ENCODE measurements around the gene CARMIL1.

Gene CARMIL1

DNA sequence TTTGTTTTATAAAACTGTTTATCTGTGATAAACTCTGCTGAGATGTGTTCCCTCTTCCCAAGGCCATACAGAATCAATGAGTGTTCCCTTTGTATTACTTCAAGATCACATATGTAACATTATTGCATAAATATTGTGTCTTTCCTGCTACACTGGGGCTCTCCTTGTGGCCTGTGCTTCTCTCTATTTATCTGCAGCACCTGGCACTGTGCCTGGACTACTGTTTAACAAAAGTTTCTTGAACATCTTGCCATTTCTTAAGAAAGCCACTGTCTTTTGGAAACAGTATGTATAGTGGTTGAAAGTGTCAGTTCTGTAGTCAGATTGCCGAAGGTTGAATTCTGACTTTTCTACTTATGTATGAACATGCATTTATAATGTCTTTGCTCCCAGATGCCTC, 203.8 kb downstream of the CARMIL1 start:
- H3K27ac ChIP-seq: no peak overlapping the region

DNA sequence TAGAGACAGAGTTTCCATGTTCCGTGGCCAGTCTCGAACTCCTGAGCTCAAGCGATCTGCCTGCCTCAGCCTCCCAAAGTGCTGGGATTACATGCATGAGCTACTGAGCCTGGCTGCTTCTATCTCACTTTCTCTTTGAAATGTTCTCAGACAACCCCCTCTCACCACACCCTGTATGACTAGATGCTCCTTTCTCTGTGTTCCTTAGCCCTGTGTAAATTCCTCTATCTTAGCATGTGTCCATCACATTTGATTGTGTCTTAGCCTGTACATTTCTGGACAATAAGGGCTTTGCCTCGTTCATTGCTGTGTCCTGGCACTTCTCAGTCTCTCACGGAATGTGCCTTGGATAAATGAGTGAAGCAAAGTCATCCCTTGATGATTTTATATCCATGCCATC, 204.8 kb downstream of the CARMIL1 start:
- Histone ChIP-seq H3K27ac (no peak overlapping the region), H3K4me3 (no peak overlapping the region)

More for the DNA sequence above, 203.8 kb downstream of the CARMIL1 start:
- no peak overlapping the region for H3K4me3 ChIP-seq

DNA sequence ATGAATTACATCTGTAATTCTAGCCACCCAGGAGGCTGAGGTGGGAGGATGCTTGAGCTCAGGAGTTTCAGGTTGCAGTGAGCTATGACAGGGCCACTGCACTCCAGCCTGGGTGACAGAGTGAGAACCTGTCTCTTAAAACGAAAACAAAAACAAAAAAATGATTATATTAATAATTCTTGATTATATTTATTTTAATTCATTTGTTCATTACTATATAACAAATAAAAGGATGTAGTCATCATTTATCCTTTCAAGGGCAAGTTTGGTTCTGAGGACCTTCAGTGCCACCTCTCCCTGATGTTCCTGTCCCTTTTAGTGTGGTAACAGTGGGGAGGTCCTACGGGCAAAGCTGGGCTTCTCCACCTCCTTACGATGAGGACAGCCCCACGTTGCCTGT, 205.7 kb downstream of the CARMIL1 start:
- Histone ChIP-seq H3K27ac (no peak overlapping the region), H3K4me3 (no peak overlapping the region)

DNA sequence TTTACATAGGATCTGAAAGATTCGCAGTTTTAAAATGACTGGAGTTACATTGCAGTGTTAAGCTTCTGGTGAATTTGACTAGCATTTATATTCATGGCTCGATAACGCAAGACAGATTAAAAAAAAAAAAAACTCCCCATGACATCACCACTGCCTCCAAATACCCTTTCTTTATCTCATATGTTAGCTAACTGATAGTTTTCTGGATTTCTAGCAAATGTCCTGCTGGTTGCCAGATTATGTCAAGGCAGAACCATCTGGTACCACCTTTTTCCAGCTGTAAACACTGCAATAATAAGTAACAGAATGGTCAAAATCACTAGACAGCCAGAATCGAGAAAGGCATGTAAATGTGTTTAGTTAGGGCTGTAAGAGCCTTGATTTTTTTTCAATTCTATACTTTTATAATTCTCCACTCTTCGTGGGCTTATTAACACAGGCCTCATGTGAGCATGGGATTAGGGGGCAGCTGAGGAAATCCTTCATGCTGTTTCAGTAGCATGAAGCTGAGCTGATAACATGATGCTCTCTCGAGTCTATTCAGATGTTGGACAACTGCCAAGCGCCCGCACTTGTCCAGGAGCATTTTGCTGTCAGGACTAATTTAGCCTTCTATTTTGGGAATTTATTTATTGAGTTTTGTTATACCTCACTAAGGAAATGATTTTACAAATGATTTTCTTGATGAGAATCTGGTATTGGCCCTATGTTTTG, 206.8 kb downstream of the CARMIL1 start:
- H3K27ac ChIP-seq: no peak overlapping the region
- H3K4me3 ChIP-seq: no peak overlapping the region

DNA sequence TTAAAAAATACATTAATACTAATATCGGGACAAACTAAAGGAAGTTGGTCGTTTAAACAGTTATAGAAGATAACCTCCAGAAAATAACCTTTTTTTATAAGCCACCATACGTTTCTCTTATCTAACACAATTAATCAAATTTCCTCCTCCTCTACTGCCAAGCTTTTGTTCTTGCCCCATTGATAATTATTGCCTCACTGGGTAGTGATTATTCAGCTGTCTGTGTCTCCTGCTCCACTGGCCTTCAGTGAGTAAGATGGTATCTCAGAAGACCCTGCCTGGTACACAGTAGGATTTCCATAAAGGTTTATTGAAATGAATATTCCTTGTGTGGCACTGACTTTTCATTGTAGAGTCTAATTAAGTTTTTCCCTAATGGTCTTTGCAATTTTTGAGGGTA, 207.4 kb downstream of the CARMIL1 start:
- Histone ChIP-seq H3K4me3 (no peak overlapping the region), H3K27ac (no peak overlapping the region)

DNA sequence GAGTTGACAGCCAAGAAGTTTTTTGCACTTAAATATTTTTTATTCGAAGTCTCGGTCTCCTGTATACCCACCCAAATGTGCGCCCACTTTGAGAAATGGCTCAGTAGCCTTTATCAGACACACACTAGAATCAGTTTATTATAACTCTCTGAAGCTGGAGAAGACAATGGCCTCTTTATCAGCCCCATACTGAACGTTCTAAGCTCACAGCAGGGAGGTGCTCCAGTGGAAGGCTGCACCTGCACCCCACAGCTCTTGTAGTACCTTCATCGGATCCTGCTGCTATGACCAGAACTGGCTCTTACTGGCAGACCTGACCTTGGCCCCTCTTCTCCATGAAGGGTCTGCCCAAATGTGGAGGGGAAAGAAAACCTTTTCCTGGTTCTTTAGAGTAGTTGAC, 207.8 kb downstream of the CARMIL1 start:
- no peak overlapping the region for H3K4me3 ChIP-seq

DNA sequence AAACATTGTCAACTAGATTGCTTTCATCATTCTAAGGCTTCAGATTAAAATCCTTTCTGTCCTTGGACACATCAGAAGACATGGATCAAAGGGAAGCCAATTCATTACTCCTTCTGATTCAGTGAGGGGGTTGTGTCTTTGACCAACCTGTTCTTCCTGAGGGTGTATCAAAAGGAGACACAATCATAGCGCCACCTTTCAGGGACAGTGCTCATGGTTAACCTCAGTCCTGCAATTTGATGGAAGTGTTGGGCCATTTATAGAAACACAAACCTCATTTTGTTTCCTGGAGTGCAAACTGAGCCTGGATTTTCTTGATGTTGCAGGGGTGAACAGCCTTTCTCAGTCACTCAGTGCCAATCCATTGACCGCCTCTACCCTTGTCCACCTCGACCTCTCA, 209.0 kb downstream of the CARMIL1 start:
- no peak overlapping the region for H3K4me3 ChIP-seq
- H3K27ac ChIP-seq: no peak overlapping the region

More for the DNA sequence above, 207.8 kb downstream of the CARMIL1 start:
- H3K27ac ChIP-seq: no peak overlapping the region

DNA sequence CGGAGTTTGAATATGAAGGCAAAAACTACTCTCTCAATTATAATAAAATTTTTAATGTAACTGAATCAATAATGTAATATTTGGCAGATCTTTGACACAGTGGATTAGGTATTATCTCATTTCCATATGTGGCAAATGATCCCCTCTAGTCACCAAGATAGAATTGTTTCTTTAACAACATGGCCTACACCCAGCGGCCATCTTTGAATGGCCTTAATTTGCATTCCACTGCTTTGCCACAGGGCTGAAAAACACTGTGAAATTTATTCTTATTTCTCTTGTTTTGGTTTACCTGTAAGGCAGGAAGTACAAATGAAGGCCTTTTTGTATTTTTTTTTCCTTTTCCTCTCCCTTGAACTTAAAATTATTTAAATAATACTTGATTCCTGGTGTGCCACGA, 210.2 kb downstream of the CARMIL1 start:
- H3K27ac ChIP-seq: peak overlapping the region in 5 of 21 experiments; percentile 10 to 64 (median 39)

GRCh38 chr6:25490018-25490801, 211.0 kb downstream of the CARMIL1 start:
- Histone ChIP-seq H3K4me3 (no peak overlapping the region), H3K27ac (peak overlapping the region in 6 of 21 experiments; percentile 10 to 64 (median 34))

More for the DNA sequence above, 210.2 kb downstream of the CARMIL1 start:
- no peak overlapping the region for H3K4me3 ChIP-seq

- Histone ChIP-seq H3K4me3 (no peak overlapping the region), H3K27ac (no peak overlapping the region)
These were observed 213.8 kb downstream of the CARMIL1 start for GRCh38 chr6:25492951-25493350.

- Histone ChIP-seq H3K4me3 (no peak overlapping the region), H3K27ac (no peak overlapping the region)
These were observed 215.3 kb downstream of the CARMIL1 start for GRCh38 chr6:25494469-25494868.

DNA sequence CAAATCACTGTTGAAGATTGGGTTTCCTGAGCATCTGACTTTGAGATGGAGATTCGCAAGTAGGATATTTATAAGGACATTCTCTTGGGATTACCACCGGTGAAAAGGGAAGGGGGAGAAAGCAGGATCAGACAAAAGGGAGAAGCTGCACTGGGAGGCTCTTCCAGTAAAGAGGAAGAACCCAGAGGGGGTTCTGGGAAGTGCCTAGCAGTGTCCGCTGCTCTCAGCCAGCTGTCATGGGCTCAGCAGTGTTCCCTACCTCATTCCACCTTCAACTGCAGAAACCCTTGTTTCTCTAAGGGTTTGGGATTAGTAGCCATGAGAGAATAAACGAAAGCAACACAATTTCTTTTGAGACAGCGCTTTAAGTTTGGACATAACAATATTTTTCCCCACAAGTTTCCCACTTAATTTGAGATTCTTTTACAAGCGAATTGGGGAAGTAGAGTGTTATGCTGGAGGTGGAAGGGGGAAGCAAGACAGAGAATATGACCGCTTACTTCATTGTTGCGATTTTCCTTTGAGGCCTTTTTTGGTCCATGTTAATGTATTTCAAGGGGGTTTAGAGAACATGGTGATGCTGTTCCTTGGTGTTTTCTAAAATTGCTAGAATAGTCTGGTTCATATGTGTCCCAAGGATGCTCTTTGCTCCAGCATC, 218.3 kb downstream of the CARMIL1 start:
- peak overlapping the region in 1 of 21 experiments; percentile 10 for H3K27ac ChIP-seq

DNA sequence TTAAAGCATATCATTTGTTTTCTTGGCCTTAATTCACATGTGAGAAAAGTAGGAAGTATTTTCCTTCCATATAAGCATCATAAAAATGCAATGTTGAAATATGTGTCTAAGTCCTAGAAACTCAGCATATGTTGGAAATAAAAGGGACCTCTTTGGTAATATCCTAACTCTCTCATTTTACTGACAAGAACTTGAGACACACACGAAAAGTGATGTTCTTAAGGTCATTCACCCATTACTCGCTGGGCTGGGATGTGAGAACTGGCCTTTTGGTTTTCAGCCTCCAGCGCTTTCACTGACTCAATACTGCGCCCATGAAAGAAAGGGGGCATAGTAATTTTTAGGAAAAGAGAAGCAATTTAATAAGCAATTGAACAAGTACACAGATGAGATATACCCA, 219.3 kb downstream of the CARMIL1 start:
- H3K4me3 ChIP-seq: no peak overlapping the region
- H3K27ac ChIP-seq: no peak overlapping the region

More for the DNA sequence above, 218.3 kb downstream of the CARMIL1 start:
- H3K4me3 ChIP-seq: no peak overlapping the region

- H3K27ac ChIP-seq: no peak overlapping the region
- no peak overlapping the region for H3K4me3 ChIP-seq
These were observed 220.6 kb downstream of the CARMIL1 start for GRCh38 chr6:25499615-25500235.

DNA sequence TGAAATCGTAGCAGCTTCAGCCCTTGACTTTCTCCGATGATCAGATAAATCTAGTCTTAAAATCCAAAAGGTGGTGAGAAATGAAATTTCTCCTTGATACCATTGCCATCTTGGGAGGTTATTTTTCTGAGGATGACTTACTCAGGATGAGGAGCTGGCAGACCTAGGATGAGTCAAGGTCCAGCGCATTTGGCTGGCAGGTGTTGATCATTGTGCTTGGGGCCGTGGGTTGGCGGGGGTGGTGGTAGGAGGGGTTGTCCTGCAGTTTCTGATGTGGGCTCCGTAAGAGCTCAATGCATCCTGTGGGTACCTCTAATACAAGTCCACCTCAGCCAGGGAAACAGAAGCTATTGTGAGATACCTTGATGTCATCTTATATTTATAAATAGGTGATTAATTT, 224.5 kb downstream of the CARMIL1 start:
- Histone ChIP-seq H3K4me3 (no peak overlapping the region), H3K27ac (no peak overlapping the region)

GRCh38 chr6:25504661-25505060, 225.5 kb downstream of the CARMIL1 start:
- H3K27ac ChIP-seq: no peak overlapping the region
- H3K4me3 ChIP-seq: no peak overlapping the region

DNA sequence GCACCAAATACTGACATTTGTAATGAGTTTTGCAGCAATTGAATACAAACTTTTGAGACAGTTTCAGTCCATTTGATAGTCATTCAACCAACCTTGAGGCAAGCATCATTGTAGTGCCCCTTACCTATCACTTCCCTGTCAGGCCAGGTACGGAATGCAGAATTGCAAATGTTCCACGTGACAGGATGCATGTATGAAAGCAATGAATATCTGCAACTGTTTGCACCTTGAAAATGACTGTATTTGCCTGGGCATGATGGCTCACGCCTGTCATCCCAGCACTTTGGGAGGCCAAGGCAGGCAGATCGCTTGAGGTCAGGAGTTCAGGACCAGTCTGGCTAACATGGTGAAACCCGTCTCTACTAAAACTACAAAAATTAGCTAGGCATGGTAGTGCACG, 226.8 kb downstream of the CARMIL1 start:
- no peak overlapping the region for H3K27ac ChIP-seq
- no peak overlapping the region for H3K4me3 ChIP-seq

- Histone ChIP-seq H3K4me3 (no peak overlapping the region), H3K27ac (no peak overlapping the region)
These were observed 228.9 kb downstream of the CARMIL1 start for GRCh38 chr6:25508051-25508450.

DNA sequence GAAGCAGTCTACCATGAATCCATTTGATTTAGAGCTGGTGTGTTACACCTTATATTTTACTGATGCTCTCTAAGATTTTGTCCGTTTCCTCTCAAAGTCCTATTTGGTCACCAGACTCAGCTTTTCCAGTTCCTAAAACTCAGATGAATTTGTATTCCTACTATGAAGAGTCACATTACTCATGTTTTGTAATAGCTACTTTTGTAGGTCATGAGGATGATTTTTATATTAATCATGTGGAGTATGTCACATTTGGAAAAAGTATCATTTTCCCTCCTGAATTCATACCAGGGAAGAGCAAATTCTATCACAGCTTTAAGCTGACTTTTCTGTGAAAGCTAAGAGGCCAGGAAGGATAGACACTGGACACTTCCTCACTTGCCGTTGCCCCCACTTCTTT, 232.2 kb downstream of the CARMIL1 start:
- Histone ChIP-seq H3K4me3 (no peak overlapping the region), H3K27ac (peak overlapping the region in 1 of 21 experiments; percentile 25)

- no peak overlapping the region for H3K27ac ChIP-seq
- no peak overlapping the region for H3K4me3 ChIP-seq
These were observed 233.4 kb downstream of the CARMIL1 start for GRCh38 chr6:25512560-25512959.
